ENCODE results near the gene MSRB3.

GRCh38 chr12:65307169-65307501, 28.7 kb downstream of the MSRB3 start:
- TF ChIP-seq POLR2A (IDR thresholded peaks at IDR 0.05) (no peak), CTCF (IDR thresholded peaks at IDR 0.05 in 8 of 11, conservative IDR thresholded peaks at IDR 0.05 in 3 of 11) (no peak)
